HepG2 (cell line): ENCODE results near the gene BPIFA1. TPM values are rescaled to one million over a fixed set of nuclear protein-coding genes. Genes with fewer than 3 reads are reported as not detected.

Experiments used
- BRD4 ChIP-seq: sonication (generic); formaldehyde crosslinking; IDR thresholded peaks from 2 replicates; pipeline ENCODE4 v1.4.0; 2020; ENCODE audit warnings: missing genetic modification reagents
- CHD2 ChIP-seq: IDR thresholded peaks from 2 replicates; pipeline ENCODE4 v1.6.1; 2011; ENCODE audit warnings: low read depth, low read length, improper control_type of control experiment
- CREM ChIP-seq, 2 experiments: sonication (generic) in 1 of 2; formaldehyde crosslinking in 1 of 2; IDR thresholded peaks; 2 replicates each; pipeline versions ENCODE4 v1.4.0 to v1.6.1; 2016 to 2020; ENCODE audit warnings: antibody characterized with exemption in 1 of 2, mild to moderate bottlenecking in 1 of 2, missing genetic modification reagents in 1 of 2
- KDM5B ChIP-seq: sonication (generic); formaldehyde crosslinking; IDR thresholded peaks from 2 replicates; pipeline ENCODE4 v1.4.0; 2020; ENCODE audit warnings: missing genetic modification reagents, mild to moderate bottlenecking, borderline replicate concordance
- MED1 ChIP-seq: sonication (generic); formaldehyde crosslinking; IDR thresholded peaks from 2 replicates; pipeline ENCODE4 v1.4.0; 2020; ENCODE audit warnings: missing genetic modification reagents
- NCOA1 ChIP-seq: sonication (generic); formaldehyde crosslinking; IDR thresholded peaks from 2 replicates; pipeline ENCODE4 v1.9.0; 2021; ENCODE audit warnings: missing genetic modification reagents
- NCOR1 ChIP-seq: fragments of 200-600 bp; sonication (generic); IDR thresholded peaks from 2 replicates; pipeline ENCODE4 v1.7.0; 2017; ENCODE audit warnings: antibody characterized with exemption, low read length, borderline replicate concordance
- NFRKB ChIP-seq: fragments of 450-650 bp; IDR thresholded peaks from 2 replicates; pipeline ENCODE4 v1.6.1; 2017
- SP4 ChIP-seq: sonication (generic); formaldehyde crosslinking; IDR thresholded peaks from 2 replicates; pipeline ENCODE4 v1.8.1; 2023; ENCODE audit warnings: mild to moderate bottlenecking, missing genetic modification reagents
- ZNF225 ChIP-seq: sonication (generic); formaldehyde crosslinking; IDR thresholded peaks from 2 replicates; pipeline ENCODE4 v1.4.0; 2020; ENCODE audit warnings: mild to moderate bottlenecking, missing genetic modification reagents
- ZNF256 ChIP-seq: sonication (generic); formaldehyde crosslinking; conservative IDR thresholded peaks from 2 replicates; pipeline ENCODE4 v1.4.0; 2020; ENCODE audit warnings: missing genetic modification reagents
- ZNF570 ChIP-seq: sonication (generic); formaldehyde crosslinking; IDR thresholded peaks from 2 replicates; pipeline ENCODE4 v1.4.0; 2020; ENCODE audit warnings: mild to moderate bottlenecking, missing genetic modification reagents, borderline replicate concordance
- ZNF670 ChIP-seq: sonication (generic); formaldehyde crosslinking; IDR thresholded peaks from 2 replicates; pipeline ENCODE4 v1.8.0; 2022; ENCODE audit warnings: mild to moderate bottlenecking, missing genetic modification reagents, borderline replicate concordance
- ZNF7 ChIP-seq: IDR thresholded peaks from 2 replicates; pipeline ENCODE4 v1.6.1; 2016; ENCODE audit warnings: missing biosample characterization, missing genetic modification reagents
- polyA plus RNA-seq, 8 experiments: library from polyadenylated mRNA; depleted of rRNA in 3 of 8; stranded (reverse) in 7 of 8; unstranded in 1 of 8; fragments of >200 nt; fragmentation: Illumina TruSeq in 4 of 8; extraction: Trizol in 4 of 8; gene quantifications; 2 replicates each; pipeline versions ENCODE4 v1.2.1 to v1.2.3, GENCODE V29; 2011 to 2016; ENCODE audit warnings: low read depth in 4 of 8, missing spikeins in 1 of 8, mixed read lengths in 1 of 8; ENCODE audit not compliant: insufficient read depth in 1 of 8
- total RNA-seq, 5 experiments: library from RNA; depleted of rRNA; stranded (reverse); fragments of >200 nt; fragmentation: Illumina TruSeq; extraction: Trizol; gene quantifications; 2 replicates each; pipeline ENCODE4 v1.2.3, GENCODE V29; 2016; ENCODE audit warnings: low read depth in 1 of 5
- TF ChIP-seq, protein P1 (sequence below): sonication (generic); formaldehyde crosslinking; IDR thresholded peaks from 2 replicates; pipeline ENCODE4 v1.4.0; 2020; ENCODE audit warnings: low read depth, mild to moderate bottlenecking, missing genetic modification reagents
- TF ChIP-seq, protein P2 (sequence below): IDR thresholded peaks from 2 replicates; pipeline ENCODE4 v1.6.1; 2016
- TF ChIP-seq, protein P3 (sequence below): sonication (generic); formaldehyde crosslinking; IDR thresholded peaks from 2 replicates; pipeline ENCODE4 v1.8.0; 2022; ENCODE audit warnings: mild to moderate bottlenecking, missing genetic modification reagents, moderate library complexity
- TF ChIP-seq, protein P4 (sequence below): sonication (generic); formaldehyde crosslinking; IDR thresholded peaks from 2 replicates; pipeline ENCODE4 v1.4.0; 2020; ENCODE audit warnings: missing genetic modification reagents, mild to moderate bottlenecking, borderline replicate concordance
- TF ChIP-seq, protein P5 (sequence below): sonication (generic); formaldehyde crosslinking; conservative IDR thresholded peaks from 2 replicates; pipeline ENCODE4 v1.4.0; 2020; ENCODE audit warnings: mild to moderate bottlenecking, missing genetic modification reagents, moderate library complexity

BPIFA1 gene
- total and polyA plus RNA-seq, 2 of the 13 experiments (the other 11 are each of a cell fraction or from before 2014, with no cell fraction given), result not detected

DNA sequence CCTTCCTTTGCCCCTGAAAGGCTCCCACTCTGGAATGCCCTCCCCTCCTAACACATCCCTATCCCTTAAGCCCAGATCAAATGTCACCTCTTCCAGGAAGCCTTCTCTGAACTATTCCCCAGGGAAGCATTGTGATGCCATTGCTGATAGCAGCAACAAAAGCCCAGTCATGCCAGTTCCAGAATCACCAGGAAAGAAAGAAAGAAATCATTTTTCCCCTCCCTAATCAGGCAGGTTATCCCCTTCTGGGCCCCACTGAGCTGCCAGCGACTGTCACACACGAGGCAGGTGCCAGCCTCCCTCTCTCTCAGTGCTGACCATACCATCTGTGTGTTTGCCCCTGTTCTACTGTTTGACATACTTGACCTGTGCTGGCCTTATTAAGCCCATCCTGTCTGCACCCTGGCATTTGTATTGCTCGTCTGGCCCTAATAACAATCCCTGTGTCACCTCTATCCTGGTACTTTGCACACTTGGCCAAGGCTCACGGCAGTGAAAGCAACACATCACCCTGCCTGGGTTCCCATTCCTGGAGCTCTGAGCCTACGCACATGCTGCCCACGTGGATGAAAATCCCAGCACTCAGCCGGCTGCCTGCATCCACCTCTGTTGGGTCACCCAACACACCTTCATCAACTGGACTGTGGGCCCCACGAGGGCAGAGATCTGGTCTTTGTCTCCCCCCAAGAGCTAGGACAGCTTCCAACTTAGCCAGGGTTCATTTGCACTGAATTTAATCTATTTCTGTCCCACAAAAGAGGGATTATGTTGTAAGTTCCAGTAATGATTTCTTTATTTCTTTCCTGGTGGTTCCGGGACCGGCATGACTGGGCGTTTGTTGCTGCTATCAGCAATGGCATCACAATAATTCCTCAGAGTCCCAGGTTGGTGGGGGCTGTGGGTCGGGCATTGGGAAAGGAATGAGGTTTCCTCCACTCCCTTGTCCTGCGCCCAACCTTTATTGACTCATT, 42.0 kb downstream of the BPIFA1 start (continued):
- peak; percentile 97 for TF ChIP-seq KDM5B (CRISPR knock-in tag)
- no peak for TF ChIP-seq CHD2
- no peak for TF ChIP-seq CREM (IDR thresholded peaks at IDR 0.05)
- TF ChIP-seq CREM (CRISPR knock-in tag; IDR thresholded peaks at IDR 0.05), result no peak
- no peak for TF ChIP-seq BRD4
- TF ChIP-seq ZNF7 (CRISPR knock-in tag), result peak; percentile 42; the same call in 1 of the 2 replicates
- TF ChIP-seq, protein P1, sequence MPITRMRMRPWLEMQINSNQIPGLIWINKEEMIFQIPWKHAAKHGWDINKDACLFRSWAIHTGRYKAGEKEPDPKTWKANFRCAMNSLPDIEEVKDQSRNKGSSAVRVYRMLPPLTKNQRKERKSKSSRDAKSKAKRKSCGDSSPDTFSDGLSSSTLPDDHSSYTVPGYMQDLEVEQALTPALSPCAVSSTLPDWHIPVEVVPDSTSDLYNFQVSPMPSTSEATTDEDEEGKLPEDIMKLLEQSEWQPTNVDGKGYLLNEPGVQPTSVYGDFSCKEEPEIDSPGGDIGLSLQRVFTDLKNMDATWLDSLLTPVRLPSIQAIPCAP (CRISPR knock-in tag), result no peak; the same call in 1 of the 2 replicates
- TF ChIP-seq, protein P2, sequence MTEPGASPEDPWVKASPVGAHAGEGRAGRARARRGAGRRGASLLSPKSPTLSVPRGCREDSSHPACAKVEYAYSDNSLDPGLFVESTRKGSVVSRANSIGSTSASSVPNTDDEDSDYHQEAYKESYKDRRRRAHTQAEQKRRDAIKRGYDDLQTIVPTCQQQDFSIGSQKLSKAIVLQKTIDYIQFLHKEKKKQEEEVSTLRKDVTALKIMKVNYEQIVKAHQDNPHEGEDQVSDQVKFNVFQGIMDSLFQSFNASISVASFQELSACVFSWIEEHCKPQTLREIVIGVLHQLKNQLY (CRISPR knock-in tag), result peak; percentile 85; the same call in 1 of the 2 replicates
- no peak for TF ChIP-seq SP4 (CRISPR knock-in tag)
- no peak for TF ChIP-seq NFRKB
- peak; percentile 85 for TF ChIP-seq MED1 (CRISPR knock-in tag)
- TF ChIP-seq ZNF225 (CRISPR knock-in tag), result peak; percentile 95; the same call in 1 of the 2 replicates
- peak; percentile 66; the same call in 1 of the 2 replicates for TF ChIP-seq NCOR1
- TF ChIP-seq, protein P3, sequence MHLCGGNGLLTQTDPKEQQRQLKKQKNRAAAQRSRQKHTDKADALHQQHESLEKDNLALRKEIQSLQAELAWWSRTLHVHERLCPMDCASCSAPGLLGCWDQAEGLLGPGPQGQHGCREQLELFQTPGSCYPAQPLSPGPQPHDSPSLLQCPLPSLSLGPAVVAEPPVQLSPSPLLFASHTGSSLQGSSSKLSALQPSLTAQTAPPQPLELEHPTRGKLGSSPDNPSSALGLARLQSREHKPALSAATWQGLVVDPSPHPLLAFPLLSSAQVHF (CRISPR knock-in tag), result no peak
- TF ChIP-seq, protein P4, sequence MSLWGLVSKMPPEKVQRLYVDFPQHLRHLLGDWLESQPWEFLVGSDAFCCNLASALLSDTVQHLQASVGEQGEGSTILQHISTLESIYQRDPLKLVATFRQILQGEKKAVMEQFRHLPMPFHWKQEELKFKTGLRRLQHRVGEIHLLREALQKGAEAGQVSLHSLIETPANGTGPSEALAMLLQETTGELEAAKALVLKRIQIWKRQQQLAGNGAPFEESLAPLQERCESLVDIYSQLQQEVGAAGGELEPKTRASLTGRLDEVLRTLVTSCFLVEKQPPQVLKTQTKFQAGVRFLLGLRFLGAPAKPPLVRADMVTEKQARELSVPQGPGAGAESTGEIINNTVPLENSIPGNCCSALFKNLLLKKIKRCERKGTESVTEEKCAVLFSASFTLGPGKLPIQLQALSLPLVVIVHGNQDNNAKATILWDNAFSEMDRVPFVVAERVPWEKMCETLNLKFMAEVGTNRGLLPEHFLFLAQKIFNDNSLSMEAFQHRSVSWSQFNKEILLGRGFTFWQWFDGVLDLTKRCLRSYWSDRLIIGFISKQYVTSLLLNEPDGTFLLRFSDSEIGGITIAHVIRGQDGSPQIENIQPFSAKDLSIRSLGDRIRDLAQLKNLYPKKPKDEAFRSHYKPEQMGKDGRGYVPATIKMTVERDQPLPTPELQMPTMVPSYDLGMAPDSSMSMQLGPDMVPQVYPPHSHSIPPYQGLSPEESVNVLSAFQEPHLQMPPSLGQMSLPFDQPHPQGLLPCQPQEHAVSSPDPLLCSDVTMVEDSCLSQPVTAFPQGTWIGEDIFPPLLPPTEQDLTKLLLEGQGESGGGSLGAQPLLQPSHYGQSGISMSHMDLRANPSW (CRISPR knock-in tag), result peak; percentile 52; the same call in 1 of the 2 replicates
- no peak for TF ChIP-seq NCOA1
- 0 out of 2 replicates have a peak, but pooled peaks have one; percentile 8 for TF ChIP-seq ZNF670 (CRISPR knock-in tag)
- TF ChIP-seq, protein P5, sequence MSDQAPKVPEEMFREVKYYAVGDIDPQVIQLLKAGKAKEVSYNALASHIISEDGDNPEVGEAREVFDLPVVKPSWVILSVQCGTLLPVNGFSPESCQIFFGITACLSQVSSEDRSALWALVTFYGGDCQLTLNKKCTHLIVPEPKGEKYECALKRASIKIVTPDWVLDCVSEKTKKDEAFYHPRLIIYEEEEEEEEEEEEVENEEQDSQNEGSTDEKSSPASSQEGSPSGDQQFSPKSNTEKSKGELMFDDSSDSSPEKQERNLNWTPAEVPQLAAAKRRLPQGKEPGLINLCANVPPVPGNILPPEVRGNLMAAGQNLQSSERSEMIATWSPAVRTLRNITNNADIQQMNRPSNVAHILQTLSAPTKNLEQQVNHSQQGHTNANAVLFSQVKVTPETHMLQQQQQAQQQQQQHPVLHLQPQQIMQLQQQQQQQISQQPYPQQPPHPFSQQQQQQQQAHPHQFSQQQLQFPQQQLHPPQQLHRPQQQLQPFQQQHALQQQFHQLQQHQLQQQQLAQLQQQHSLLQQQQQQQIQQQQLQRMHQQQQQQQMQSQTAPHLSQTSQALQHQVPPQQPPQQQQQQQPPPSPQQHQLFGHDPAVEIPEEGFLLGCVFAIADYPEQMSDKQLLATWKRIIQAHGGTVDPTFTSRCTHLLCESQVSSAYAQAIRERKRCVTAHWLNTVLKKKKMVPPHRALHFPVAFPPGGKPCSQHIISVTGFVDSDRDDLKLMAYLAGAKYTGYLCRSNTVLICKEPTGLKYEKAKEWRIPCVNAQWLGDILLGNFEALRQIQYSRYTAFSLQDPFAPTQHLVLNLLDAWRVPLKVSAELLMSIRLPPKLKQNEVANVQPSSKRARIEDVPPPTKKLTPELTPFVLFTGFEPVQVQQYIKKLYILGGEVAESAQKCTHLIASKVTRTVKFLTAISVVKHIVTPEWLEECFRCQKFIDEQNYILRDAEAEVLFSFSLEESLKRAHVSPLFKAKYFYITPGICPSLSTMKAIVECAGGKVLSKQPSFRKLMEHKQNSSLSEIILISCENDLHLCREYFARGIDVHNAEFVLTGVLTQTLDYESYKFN (CRISPR knock-in tag), result peak; percentile 37; the same call in 1 of the 2 replicates
- no peak for TF ChIP-seq ZNF570 (CRISPR knock-in tag)
- no peak for TF ChIP-seq ZNF256 (CRISPR knock-in tag)
